Heart left ventricle (tissue), 13 donors: Measurements from ENCODE around the gene ADIG.

Experiments used
- CTCF ChIP-seq, 12 donors: fragments of 200-600 bp; sonication (generic) in 4 of 12; IDR thresholded peaks; one replicate each; pipeline versions ENCODE4 v1.5.0 to v1.8.0; 2018 to 2022; ENCODE audit warnings: antibody characterized with exemption in 12 of 12, mild to moderate bottlenecking in 5 of 12
- POLR2A ChIP-seq, 2 donors: fragments of 450-650 bp; IDR thresholded peaks; one replicate each; pipeline ENCODE4 v1.6.1; 2017; ENCODE audit warnings: antibody characterized with exemption in 2 of 2, mild to moderate bottlenecking in 2 of 2, moderate library complexity in 2 of 2
- donor health status: ischemic (EF 13 %, LVEDD 7.1; RV severe dilation, severe dysfunction).
- donor health status: DM: no; HTN: yes; CAD: no.
- donor health status: DM: no; HTN: no; CAD: no.
- donor health status: ischemic (EF 25% LVEDD 6.9; RV normal size, moderate dysfunction).
- donor health status: ischemic (EF 25% LVEDD 5.7; RV mildly dilated, moderate dysfunction).
- donor health status: ischemic (EF 35%, LVEDD 5.7; RV mildly dilated, moderate dysfunction).
- donor health status: nonischemic (EF 11% LVEDD 7.7; RV severe dilation, severe dysfunction).
- donor health status: DM: yes; HTN: yes; CAD: no.
- donor health status: PGD.
- donor health status: ischemic (EF 29% LVEDD 5.4; RV normal size, mild dysfunction).
- donor health status: nonischemic (EF 23%, LVEDD 6.1; RV moderate dilation, normal function).

- TF ChIP-seq CTCF (IDR thresholded peaks at IDR 0.05) (no peak), POLR2A (IDR thresholded peaks at IDR 0.05) (no peak)
These were observed 35.2 kb upstream of the ADIG start for GRCh38 chr20:38545771-38546170.
